Osteocyte (in vitro differentiated cells): ENCODE results near the gene AAK1. TPM values are rescaled to one million over a fixed set of nuclear protein-coding genes. Genes with fewer than 3 reads are reported as not detected.

Experiments used
- DNase-seq: peaks from one replicate; pipeline ENCODE4 v3.0.0; 2021; ENCODE audit warnings: mixed read lengths; ENCODE audit not compliant: unreplicated experiment; ENCODE audit errors: extremely low spot score
- H3K27ac Mint-ChIP-seq: one replicate; pipeline ENCODE4 v1.8.0; 2021; ENCODE audit warnings: mild to moderate bottlenecking, mixed read lengths; ENCODE audit not compliant: unreplicated experiment
- H3K27me3 Mint-ChIP-seq: one replicate; pipeline ENCODE4 v1.8.0; 2021; ENCODE audit warnings: mixed read lengths; ENCODE audit not compliant: unreplicated experiment
- H3K36me3 Mint-ChIP-seq: one replicate; pipeline ENCODE4 v1.8.0; 2021; ENCODE audit warnings: mixed read lengths; ENCODE audit not compliant: unreplicated experiment
- H3K4me1 Mint-ChIP-seq: one replicate; pipeline ENCODE4 v1.8.0; 2021; ENCODE audit warnings: mixed read lengths; ENCODE audit not compliant: unreplicated experiment
- H3K4me3 Mint-ChIP-seq: one replicate; pipeline ENCODE4 v1.8.0; 2021; ENCODE audit warnings: mild to moderate bottlenecking, moderate library complexity, mixed read lengths; ENCODE audit not compliant: unreplicated experiment
- H3K9me3 Mint-ChIP-seq: one replicate; pipeline ENCODE4 v1.8.0; 2021; ENCODE audit warnings: mixed read lengths; ENCODE audit not compliant: unreplicated experiment
- total RNA-seq: library from RNA; stranded (reverse); gene quantifications from 2 replicates; pipeline ENCODE4 v1.2.1, GENCODE V29; 2021
- TF ChIP-seq, protein P1 (sequence below): fragments of 200-600 bp; sonication (generic); IDR thresholded peaks from 2 replicates; pipeline ENCODE4 v1.5.0; 2021; ENCODE audit warnings: antibody characterized with exemption, mild to moderate bottlenecking, moderate library complexity

Gene AAK1
- total RNA-seq, 1 donor from 2014 or later, result 66.0 TPM

DNA sequence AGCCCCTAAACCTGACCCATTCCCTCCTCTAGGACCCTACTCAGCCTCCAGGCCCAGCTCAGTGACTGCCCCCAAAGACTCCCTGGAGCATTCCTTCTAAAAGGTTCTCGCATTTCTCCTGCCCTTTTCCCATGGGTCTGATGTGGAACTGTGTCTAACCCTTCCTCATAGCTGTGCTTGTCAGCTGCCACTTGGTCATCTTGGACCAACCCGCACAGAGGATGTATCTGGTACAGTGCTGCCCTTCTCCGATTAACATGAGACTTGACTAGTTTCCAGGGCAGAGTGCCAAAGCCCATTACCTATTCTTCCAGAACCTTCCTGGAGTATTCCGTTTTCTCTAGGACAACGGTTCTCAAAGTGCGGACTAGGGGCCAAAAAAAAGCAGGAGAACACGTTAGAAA, 205.8 kb downstream of the AAK1 start:
- peak overlapping the region; percentile 92 for H3K4me3 Mint-ChIP-seq
- peaks cover 2% of the 10 kb centered on the region for H3K36me3 Mint-ChIP-seq
- H3K27ac Mint-ChIP-seq, result peak overlapping the region; percentile 98
- TF ChIP-seq, protein P1, sequence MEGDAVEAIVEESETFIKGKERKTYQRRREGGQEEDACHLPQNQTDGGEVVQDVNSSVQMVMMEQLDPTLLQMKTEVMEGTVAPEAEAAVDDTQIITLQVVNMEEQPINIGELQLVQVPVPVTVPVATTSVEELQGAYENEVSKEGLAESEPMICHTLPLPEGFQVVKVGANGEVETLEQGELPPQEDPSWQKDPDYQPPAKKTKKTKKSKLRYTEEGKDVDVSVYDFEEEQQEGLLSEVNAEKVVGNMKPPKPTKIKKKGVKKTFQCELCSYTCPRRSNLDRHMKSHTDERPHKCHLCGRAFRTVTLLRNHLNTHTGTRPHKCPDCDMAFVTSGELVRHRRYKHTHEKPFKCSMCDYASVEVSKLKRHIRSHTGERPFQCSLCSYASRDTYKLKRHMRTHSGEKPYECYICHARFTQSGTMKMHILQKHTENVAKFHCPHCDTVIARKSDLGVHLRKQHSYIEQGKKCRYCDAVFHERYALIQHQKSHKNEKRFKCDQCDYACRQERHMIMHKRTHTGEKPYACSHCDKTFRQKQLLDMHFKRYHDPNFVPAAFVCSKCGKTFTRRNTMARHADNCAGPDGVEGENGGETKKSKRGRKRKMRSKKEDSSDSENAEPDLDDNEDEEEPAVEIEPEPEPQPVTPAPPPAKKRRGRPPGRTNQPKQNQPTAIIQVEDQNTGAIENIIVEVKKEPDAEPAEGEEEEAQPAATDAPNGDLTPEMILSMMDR, result no peak
- H3K9me3 Mint-ChIP-seq, result no peaks in the 10 kb centered on the region
- no peak for DNase-seq
- H3K4me1 Mint-ChIP-seq, result peaks cover 22% of the 10 kb centered on the region
- H3K27me3 Mint-ChIP-seq, result no peaks in the 10 kb centered on the region

DNA sequence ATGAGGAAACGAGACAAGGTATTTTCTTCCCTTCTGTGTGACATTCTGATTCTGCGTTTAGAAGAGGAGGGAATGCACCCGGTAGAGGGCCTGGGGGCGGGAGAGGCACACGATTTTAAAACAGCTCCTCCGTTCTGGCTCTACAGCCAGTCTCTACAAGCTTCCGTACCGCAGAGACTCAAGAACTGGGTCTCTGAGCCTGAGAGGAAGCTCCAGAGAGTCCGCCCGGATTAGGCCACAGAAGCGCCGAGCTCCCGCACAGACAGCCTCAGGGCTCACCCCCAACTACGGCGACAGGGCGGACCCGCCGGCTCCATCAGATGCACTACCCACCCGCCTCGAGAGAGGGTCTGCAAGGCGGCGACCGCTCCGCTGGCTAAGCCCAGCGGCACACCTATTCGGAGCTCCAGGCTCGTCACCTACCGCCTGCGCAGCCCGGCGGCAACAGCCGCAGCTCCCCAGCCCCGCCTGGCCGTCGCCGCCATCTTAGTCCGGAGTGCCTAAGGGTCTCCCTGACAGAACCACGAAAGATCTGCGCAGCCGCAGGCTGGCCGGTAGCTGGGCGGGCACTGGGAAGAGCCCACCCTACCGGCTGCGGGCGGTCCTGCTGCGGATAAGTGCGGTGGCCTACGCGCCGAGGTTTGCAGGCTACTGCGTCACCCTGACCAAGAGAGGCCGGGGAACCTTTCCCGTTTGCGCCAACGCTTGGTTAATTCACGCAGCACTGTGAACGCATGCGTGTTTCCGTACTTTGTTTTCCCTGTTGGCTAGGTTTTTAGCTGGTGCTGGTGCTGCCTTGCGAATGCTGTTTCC, 206.4 kb downstream of the AAK1 start, which contains the start of gene NFU1:
TSS of gene NFU1 (minus strand) at position 498 of the 813 bp plus-strand sequence. CDS start at position 485, 13 bp downstream.
- H3K9me3 Mint-ChIP-seq, result no peaks in the 10 kb centered on the region
- no peaks in the 10 kb centered on the region for H3K27me3 Mint-ChIP-seq
- peak; percentile 97 for DNase-seq
- H3K27ac Mint-ChIP-seq, result peak within 1 kb of the TSS; percentile 98
- H3K4me3 Mint-ChIP-seq, result peak within 1 kb of the TSS; percentile 92
- TF ChIP-seq, protein P1, result peak; percentile 62
- peaks cover 2% of the 10 kb centered on the region for H3K36me3 Mint-ChIP-seq
- H3K4me1 Mint-ChIP-seq, result peaks cover 22% of the 10 kb centered on the region

DNA sequence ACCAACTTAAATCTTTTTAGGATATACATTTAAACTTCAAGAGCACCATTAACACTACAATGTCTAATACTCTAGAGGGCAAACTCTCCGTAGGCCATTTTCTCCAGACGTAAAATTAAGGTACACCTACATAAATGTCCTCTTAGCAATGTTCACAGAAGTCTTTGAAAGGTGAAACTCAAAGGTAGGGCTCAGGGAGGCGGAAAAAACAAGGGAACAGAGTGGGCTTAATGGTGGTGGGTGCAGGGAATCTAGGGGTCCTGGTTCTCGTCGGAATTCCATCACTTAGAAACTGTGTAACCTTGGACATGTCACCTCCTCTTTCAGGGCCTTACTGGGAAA, 207.0 kb downstream of the AAK1 start:
- peak overlapping the region; percentile 98 for H3K27ac Mint-ChIP-seq
- H3K9me3 Mint-ChIP-seq, result no peaks in the 10 kb centered on the region
- H3K27me3 Mint-ChIP-seq, result no peaks in the 10 kb centered on the region
- H3K4me1 Mint-ChIP-seq, result peaks cover 22% of the 10 kb centered on the region
- TF ChIP-seq, protein P1, result no peak
- peak overlapping the region; percentile 92 for H3K4me3 Mint-ChIP-seq
- no peak for DNase-seq
- H3K36me3 Mint-ChIP-seq, result peaks cover 2% of the 10 kb centered on the region

DNA sequence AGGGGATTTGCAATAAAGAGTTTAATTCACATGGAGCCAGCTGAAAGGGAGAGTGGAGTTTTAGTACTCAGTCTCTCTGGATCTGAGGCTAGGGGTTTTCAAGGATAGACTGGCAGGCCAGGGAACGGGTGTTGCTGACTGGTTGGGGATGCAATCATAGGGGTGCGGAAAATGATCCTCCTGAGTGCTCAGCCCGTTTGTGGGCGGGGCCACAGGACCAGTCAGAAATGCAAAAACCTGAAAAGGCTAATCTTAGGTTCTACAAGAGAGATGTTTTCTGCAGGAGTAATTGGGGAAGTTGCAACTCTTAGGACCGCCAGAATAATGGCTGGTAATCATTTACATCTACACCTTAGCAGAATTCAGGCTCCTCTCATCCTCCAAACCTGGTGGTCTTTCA, 208.8 kb downstream of the AAK1 start:
- peak; percentile 42 for DNase-seq
- no peaks in the 10 kb centered on the region for H3K27me3 Mint-ChIP-seq
- peaks cover 4% of the 10 kb centered on the region for H3K36me3 Mint-ChIP-seq
- peaks cover 22% of the 10 kb centered on the region for H3K4me1 Mint-ChIP-seq
- no peak overlapping the region for H3K27ac Mint-ChIP-seq
- H3K9me3 Mint-ChIP-seq, result no peaks in the 10 kb centered on the region
- TF ChIP-seq, protein P1, result no peak
- no peak overlapping the region for H3K4me3 Mint-ChIP-seq

DNA sequence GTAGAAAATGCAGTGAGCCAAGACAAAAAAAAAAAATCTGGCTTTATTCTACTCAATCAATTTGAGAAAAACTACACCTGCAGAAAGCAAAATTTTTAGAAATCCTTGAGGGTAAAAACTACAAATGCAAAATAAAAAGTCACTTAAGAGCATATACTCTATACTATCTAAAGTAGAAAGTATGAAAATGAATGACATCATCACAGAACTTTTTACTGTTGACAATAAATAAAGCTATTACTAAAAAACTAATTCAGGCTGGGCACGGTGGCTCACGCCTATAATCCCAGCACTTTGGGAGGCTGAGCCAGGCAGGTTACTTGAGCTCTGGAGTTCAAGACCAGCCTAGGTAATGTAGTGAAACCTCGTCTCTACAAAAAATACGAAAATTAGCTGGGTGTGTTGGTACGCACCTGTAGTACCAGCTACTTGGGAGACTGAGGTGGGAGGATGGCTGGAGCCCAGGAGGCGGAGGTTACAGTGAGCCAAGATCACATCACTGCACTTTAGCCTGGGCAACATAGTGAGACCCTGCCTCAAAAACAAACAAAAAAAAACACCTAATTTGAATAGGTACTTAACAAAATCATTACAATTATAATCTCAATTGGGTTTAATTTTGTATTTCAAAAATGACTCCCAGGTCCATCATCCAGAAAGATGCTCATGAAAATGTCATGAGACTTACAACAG, 213.9 kb downstream of the AAK1 start:
- H3K27ac Mint-ChIP-seq, result no peak overlapping the region
- peaks cover 2% of the 10 kb centered on the region for H3K4me1 Mint-ChIP-seq
- TF ChIP-seq, protein P1, result no peak
- DNase-seq, result peak; percentile 5
- H3K9me3 Mint-ChIP-seq, result no peaks in the 10 kb centered on the region
- no peaks in the 10 kb centered on the region for H3K27me3 Mint-ChIP-seq
- no peak overlapping the region for H3K4me3 Mint-ChIP-seq
- peaks cover 11% of the 10 kb centered on the region for H3K36me3 Mint-ChIP-seq
